Fibroblast of peridontal ligament (primary cell): ENCODE results near the gene EME2.
A peak's percentile ranks its signal among the peaks of the same experiment; 100 is the strongest.
"Not testable (repeated sequence)": the region's sequence is repeated elsewhere in the genome, so short reads cannot be mapped to it uniquely, and the experiment has no call there.

Experiments
- DNase-seq: peaks from one replicate; pipeline ENCODE4 v3.0.0-alpha.2; 2010; ENCODE audit errors: extremely low read depth

Gene EME2

DNA sequence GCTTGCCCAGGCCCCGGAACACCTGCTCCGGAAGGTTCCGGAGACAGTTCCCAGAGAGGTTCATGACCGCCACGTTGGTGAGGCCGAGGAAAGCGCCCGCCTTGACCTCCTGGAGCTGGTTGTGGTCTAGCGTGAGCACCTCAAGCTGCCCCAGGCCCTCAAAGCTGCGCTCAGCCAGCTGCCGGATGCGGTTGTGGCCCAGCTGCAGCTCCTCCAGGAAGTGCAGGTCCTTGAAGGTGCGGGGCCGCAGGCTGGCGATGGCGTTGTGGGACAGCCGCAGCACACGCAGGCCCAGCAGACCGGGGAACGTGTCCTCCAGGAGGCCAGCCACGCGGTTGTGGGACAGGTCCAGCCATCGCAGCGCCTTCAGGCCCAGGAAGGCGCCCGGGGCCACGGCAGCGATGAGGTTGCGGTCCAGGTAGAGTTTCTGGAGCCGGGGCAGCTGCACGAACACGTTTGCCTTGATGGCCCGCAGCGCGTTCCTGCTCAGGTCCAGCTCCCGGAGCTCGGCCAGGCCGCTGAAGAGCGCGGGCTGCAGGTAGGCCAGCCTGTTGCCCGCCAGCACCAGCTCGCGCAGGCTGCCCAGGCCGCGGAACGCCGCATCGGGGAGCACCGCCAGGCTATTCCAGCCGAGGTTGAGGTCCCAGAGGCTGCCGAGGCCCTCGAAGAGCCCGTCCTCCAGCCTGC lies 18.8 kb downstream of the EME2 start:
- DNase-seq = no peak

DNA sequence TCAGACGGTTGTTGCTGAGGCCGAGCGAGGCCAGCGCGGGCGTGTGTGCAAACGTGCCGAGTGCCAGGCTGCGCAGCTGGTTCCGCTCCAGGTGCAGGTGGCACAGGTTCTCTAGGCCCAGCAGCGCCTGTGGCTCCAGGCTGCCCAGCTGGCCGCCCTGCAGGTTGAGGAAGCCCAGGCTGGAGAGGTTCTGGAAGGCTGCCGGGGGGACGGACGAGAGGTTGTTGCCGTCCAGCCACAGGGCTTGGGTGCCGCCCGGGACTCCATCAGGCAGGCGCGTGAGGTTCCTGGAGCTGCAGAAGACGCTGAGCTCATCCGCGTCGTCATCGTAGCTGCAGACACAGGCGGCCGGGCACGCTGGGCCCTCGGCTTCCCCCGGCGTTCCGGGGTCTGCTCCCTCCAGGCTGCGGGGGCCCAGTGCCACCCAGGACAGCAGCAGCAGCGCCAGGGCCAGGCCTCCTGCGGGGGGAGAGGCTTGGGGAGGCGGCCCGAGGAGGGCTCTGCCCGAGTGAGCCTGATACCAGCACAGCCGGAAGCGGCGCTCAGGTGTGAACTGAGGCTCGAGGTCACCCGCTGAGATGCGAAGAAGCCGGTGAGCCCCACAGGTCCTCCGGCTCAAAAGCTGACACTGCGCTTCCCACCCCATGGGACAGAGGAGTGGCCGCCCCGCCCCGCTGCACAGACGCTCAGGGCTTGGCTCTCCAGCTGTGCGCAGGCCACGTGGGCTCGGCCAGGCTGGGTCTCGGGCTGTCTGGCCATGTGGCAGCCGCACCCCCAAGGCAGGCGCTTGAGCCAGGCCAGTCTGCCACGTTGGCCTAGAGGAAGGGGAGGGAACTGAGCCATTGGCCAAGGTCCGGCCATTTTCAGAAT lies 19.6 kb downstream of the EME2 start:
- no peak for DNase-seq

- DNase-seq = no peak
These were observed 20.4 kb downstream of the EME2 start for GRCh38 chr16:1792836-1793577.

- no peak for DNase-seq
These were observed 21.1 kb downstream of the EME2 start, which contains the start of gene IGFALS for GRCh38 chr16:1793578-1794220. Gene IGFALS (minus strand): TSS chr16:1793705. CDS start chr16:1793652, 53 bp downstream.

- DNase-seq = no peak
These were observed 21.7 kb downstream of the EME2 start for GRCh38 chr16:1794221-1794871.

- no peak for DNase-seq
These were observed 22.5 kb downstream of the EME2 start for GRCh38 chr16:1794908-1795666.

- not testable (repeated sequence) for DNase-seq
These were observed 26.7 kb downstream of the EME2 start for GRCh38 chr16:1799263-1799662.

DNA sequence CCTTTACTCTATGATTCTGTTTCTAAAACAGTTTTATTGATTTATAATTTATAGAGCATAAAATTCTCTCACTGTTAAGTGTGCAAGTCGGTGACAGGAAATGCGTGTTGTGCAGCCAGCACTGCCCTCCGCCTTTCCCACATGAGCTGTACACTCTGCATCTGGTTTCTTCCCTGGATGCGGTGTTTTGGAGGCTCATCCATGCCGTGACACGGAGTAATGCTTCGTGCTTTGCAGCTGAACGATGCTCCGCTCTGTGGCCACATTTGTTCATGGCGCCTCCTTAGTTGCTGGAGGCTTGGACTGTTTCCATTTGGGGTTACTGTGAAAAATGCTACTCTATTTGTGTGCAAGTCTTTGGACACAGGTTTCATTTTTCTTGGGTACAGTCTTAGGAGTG lies 28.1 kb downstream of the EME2 start:
- DNase-seq = no peak

- DNase-seq = no peak
These were observed 35.0 kb downstream of the EME2 start for GRCh38 chr16:1807626-1808025.

DNA sequence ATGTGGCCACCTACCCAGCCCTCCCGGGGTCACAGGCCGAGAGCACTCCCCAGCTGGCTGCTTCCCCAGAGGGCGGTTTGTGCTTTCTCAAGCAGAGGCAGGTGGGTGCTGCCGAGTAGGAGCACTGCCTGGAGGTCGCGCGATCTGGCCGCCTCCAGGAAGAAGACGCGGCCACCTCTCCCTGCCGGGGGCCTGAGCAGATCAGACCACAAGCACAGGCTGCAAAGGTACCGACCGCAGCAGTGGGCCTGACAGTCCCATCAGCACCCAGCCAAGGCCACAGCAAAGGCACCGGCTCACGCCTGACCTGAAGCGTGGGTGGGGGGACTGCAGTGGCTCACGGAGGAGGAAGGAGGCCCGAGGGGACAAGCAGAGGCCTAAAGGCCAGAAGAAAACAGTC lies 36.1 kb downstream of the EME2 start:
- no peak for DNase-seq

DNA sequence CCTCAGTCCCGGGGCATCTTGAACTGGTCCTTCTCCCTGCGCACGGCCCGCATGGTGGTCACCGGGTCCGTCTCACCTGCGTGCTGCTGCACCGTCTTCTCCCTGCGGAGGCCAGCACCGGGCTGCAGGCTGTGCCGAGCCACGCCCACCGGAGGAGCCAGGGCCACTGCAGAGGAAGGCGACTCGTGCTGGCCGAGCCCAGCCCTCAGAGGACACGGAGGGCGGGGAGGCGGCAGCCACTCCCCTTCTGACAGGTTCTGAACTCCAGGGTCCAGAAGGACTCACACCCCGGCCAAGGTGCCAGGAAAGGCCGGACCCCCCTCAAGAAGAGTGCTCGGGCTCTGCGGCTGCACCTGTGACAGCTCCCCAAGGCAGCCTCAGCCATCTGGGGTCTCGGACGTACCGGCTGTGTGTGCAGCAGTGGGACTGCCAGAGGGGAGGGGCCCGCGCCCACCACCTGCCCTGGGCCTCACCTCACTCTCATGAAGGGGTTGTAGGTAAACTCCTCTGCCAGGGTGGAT lies 36.7 kb downstream of the EME2 start:
- DNase-seq = no peak

DNA sequence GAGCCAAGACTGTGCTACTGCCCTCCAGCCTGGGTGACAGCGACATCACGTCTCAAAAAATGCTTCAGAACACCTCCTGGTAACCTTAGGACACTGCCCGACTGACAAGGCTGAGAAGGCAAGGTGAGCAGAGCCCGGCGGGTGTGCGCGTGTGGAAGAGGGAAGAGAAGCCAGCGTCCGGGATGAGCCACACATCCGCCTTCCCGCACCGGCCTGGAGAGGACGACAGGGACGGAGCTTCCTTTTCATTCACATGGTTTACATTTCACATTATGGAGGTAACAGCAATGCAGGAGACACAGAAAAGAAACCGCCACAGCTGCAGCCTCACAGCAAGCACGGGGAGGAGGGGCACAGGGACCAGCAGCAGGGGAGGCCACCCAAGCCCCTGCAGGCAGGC lies 37.5 kb downstream of the EME2 start:
- DNase-seq = no peak

DNA sequence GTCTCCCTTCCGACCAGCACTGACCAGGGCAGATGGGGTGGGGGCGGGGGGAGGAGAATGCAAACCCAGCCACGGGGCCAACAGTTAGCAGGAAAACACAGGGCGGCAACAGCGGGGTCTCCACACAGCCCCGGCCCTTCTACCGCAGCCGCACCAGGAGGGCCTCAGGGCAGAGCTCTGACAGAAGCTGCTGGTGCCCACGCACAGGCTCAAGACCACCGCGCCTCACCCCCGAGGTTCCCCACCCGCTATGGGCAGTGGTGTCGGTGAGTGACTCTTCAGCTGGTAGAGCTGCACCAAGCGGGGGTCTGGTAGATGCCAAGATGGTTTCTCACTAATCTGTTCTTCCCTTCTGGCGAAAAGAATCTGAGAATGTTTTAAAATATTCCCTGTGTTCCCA lies 37.9 kb downstream of the EME2 start:
- DNase-seq = no peak

- peak; percentile 59 for DNase-seq
These were observed 40.1 kb downstream of the EME2 start for GRCh38 chr16:1812732-1813163.

- no peak for DNase-seq
These were observed 42.9 kb downstream of the EME2 start for GRCh38 chr16:1815461-1815860.

DNA sequence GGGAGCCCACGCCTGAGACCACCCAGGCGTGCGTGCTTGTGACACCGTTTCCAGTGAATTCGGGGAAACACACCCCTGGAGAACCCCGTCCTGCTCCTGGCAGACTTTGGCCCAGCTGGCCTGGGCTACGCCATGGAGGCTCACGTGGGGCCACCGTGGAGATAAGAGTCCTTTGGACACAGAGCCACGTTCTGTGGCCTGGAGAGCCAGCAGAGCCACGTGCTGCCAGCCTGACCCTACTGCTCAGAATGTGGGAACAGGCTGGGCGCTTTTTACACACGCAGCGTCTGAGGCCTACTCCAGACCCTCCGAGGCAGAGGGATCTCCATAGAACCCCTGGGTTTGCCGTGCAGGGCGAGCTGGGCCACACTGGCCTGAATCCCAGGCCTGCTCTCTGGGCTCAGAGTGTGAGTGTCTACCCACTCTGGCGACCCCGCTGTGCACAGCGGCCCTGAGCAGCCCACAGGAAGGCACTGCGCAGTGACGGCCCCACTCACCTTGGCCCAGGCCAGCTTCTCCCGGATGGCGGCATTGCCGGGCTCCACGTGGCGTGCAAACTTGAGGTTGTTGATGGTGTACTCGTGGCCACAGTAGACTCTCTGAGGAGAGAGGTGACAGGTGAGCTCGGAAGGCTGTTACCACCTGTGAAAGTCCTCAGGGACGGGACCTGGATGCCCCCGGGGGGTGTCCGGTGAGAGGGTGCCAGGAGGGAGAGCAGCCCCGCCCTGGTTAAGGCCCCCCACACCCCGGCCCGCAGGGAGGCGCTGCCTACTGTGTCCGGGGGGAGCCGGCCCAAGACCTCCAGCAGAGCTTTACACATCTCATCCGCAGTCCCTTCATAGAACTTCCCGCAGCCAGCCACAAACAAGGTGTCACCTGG lies 44.0 kb downstream of the EME2 start:
- no peak for DNase-seq

- DNase-seq = no peak
These were observed 44.6 kb downstream of the EME2 start for GRCh38 chr16:1817276-1817589.

- no peak for DNase-seq
These were observed 45.1 kb downstream of the EME2 start for GRCh38 chr16:1817716-1818115.

DNA sequence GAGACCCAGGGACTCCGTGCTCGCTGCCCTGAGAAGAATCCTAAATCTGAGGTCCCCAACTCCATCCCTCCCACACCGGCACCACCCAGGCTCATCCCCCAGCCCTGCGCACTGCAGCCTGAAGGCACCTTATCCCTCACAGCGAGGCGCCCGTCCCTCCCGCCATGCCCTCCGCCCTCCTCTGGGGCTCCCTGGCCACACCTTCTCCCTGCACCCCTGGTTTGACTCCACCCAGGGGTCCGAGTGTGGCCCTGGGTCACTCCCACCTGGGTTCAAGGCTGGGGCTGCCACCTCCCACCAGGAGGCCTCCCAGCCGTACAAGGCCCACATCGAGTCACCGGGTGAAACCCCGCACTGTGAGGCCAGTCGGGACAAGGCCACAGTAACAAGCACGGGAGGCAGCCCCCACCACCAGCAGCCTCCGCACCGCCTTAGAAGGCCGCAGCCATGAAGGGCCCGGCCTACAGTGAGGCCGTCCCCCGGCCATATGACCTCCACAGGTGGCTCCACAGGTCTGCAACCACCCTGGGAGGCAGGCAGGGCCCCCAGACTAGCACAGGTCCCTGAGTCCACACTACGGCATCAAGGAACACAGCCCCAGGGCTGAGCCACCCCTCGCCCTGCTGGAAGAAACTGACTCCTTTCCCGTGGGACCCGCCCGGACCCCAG lies 45.7 kb downstream of the EME2 start:
- no peak for DNase-seq
